ENCODE results near the gene LHX8.
"Not testable (repeated sequence)": the region's sequence is repeated elsewhere in the genome, so short reads cannot be mapped to it uniquely, and the experiment has no call there.

Gene LHX8

GRCh38 chr1:75174031-75174760, 40.0 kb downstream of the LHX8 start:
- no peak overlapping the region for H3K27ac ChIP-seq (replicated peaks)
- DNase-seq (ENCODE audit: low read depth in 1 of 2, low spot score in 1 of 2), result no peak
- no peak overlapping the region for H3K4me3 ChIP-seq (replicated peaks; ENCODE audit: insufficient read depth, low read length)
- no peak for TF ChIP-seq POLR2AphosphoS5 (IDR thresholded peaks at IDR 0.05; ENCODE audit: low read depth)
- TF ChIP-seq GABPA (IDR thresholded peaks at IDR 0.05; ENCODE audit: low read depth), result no peak
- TF ChIP-seq SPI1 (IDR thresholded peaks at IDR 0.05; ENCODE audit: borderline replicate concordance, low read depth), result no peak
- TF ChIP-seq, protein P1, sequence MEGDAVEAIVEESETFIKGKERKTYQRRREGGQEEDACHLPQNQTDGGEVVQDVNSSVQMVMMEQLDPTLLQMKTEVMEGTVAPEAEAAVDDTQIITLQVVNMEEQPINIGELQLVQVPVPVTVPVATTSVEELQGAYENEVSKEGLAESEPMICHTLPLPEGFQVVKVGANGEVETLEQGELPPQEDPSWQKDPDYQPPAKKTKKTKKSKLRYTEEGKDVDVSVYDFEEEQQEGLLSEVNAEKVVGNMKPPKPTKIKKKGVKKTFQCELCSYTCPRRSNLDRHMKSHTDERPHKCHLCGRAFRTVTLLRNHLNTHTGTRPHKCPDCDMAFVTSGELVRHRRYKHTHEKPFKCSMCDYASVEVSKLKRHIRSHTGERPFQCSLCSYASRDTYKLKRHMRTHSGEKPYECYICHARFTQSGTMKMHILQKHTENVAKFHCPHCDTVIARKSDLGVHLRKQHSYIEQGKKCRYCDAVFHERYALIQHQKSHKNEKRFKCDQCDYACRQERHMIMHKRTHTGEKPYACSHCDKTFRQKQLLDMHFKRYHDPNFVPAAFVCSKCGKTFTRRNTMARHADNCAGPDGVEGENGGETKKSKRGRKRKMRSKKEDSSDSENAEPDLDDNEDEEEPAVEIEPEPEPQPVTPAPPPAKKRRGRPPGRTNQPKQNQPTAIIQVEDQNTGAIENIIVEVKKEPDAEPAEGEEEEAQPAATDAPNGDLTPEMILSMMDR (IDR thresholded peaks at IDR 0.05; ENCODE audit: insufficient read depth, low read length), result no peak
- TF ChIP-seq, protein P2, sequence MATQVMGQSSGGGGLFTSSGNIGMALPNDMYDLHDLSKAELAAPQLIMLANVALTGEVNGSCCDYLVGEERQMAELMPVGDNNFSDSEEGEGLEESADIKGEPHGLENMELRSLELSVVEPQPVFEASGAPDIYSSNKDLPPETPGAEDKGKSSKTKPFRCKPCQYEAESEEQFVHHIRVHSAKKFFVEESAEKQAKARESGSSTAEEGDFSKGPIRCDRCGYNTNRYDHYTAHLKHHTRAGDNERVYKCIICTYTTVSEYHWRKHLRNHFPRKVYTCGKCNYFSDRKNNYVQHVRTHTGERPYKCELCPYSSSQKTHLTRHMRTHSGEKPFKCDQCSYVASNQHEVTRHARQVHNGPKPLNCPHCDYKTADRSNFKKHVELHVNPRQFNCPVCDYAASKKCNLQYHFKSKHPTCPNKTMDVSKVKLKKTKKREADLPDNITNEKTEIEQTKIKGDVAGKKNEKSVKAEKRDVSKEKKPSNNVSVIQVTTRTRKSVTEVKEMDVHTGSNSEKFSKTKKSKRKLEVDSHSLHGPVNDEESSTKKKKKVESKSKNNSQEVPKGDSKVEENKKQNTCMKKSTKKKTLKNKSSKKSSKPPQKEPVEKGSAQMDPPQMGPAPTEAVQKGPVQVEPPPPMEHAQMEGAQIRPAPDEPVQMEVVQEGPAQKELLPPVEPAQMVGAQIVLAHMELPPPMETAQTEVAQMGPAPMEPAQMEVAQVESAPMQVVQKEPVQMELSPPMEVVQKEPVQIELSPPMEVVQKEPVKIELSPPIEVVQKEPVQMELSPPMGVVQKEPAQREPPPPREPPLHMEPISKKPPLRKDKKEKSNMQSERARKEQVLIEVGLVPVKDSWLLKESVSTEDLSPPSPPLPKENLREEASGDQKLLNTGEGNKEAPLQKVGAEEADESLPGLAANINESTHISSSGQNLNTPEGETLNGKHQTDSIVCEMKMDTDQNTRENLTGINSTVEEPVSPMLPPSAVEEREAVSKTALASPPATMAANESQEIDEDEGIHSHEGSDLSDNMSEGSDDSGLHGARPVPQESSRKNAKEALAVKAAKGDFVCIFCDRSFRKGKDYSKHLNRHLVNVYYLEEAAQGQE (IDR thresholded peaks at IDR 0.05; ENCODE audit: insufficient replicate concordance, low read depth), result no peak
- no peaks in the 10 kb centered on the region for H3K27me3 ChIP-seq (ENCODE audit: insufficient read depth, poor library complexity, severe bottlenecking)

DNA sequence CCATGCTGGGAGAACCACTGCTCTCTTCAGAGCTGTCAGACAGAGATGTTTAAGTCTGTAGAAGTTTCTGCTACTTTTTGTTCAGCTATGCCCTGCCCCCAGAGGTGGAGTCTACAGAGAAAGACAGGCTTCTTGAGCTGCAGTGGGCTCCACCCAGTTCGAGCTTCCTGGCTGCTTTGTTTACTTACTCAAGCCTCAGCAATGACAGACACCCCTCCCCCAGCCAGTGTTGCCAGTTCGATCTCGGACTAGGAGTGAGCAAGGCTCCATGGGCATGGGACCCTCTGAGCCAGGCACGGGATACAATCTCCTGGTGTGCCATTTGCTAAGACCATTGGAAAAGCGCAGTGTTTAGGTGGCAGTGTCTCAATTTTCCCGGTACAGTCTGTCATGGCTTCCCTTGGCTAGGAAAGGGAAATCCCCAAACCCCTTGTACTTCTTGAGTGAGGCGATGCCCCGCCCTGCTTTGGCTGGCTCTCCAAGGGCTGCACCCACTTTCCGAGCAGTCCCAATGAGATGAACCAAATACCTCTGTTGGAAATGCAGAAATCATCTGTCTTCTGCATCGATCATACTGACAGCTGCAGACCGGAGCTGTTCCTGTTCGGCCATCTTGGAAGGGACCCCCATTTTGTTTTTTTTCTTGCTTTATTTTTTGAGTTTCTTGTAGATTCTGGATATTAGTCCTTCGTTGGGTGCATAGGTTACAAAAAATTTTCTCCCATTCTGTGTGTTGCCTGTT, 47.2 kb downstream of the LHX8 start:
- H3K27me3 ChIP-seq (ENCODE audit: insufficient read depth, poor library complexity, severe bottlenecking); DNase-seq (ENCODE audit: low read depth in 1 of 2, low spot score in 1 of 2); H3K4me3 ChIP-seq (replicated peaks; ENCODE audit: insufficient read depth, low read length); H3K27ac ChIP-seq (replicated peaks): not testable (repeated sequence)

- DNase-seq (ENCODE audit: low read depth in 1 of 2, low spot score in 1 of 2), result no peak
Observed at GRCh38 chr1:75188892-75189291, 54.7 kb downstream of the LHX8 start.

DNA sequence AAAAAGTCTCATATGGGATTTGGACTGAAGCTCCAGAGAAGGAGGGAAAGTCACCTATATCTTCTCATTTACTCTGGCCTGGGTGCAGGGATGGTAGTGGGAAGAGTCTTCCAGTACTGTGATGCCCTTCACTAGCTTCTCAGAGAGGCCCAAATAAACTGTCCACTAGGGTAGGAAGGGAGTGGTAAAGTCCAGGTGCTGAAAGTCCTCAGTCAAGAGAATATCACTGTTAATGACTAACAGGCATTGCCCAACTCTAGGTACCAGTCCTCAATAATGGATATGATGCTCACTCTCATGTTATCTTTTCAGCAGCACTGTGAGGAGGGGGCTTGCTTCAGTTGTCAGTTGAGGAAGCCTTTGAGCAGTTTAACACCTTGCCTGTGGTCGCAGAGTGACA, 64.0 kb downstream of the LHX8 start:
- DNase-seq (ENCODE audit: low read depth in 1 of 2, low spot score in 1 of 2), result no peak
- H3K27ac ChIP-seq (replicated peaks), result no peak overlapping the region
- no peaks in the 10 kb centered on the region for H3K27me3 ChIP-seq (ENCODE audit: insufficient read depth, poor library complexity, severe bottlenecking)
- H3K4me3 ChIP-seq (replicated peaks; ENCODE audit: insufficient read depth, low read length), result no peak overlapping the region
- TF ChIP-seq SPI1 (IDR thresholded peaks at IDR 0.05; ENCODE audit: borderline replicate concordance, low read depth) (no peak), GABPA (IDR thresholded peaks at IDR 0.05; ENCODE audit: low read depth) (no peak), POLR2AphosphoS5 (IDR thresholded peaks at IDR 0.05; ENCODE audit: low read depth) (no peak)
- TF ChIP-seq, protein P2 (IDR thresholded peaks at IDR 0.05; ENCODE audit: insufficient replicate concordance, low read depth), result no peak
- TF ChIP-seq, protein P1 (IDR thresholded peaks at IDR 0.05; ENCODE audit: insufficient read depth, low read length), result no peak

More at GRCh38 chr1:75188892-75189291, 54.7 kb downstream of the LHX8 start:
- Histone ChIP-seq H3K4me3 (replicated peaks; ENCODE audit: insufficient read depth, low read length) (no peak overlapping the region), H3K27ac (replicated peaks) (no peak overlapping the region), H3K27me3 (ENCODE audit: insufficient read depth, poor library complexity, severe bottlenecking) (no peaks in the 10 kb centered on the region)
- TF ChIP-seq, protein P1 (IDR thresholded peaks at IDR 0.05; ENCODE audit: insufficient read depth, low read length), result no peak
- TF ChIP-seq GABPA (IDR thresholded peaks at IDR 0.05; ENCODE audit: low read depth), result no peak
- TF ChIP-seq SPI1 (IDR thresholded peaks at IDR 0.05; ENCODE audit: borderline replicate concordance, low read depth), result no peak
- no peak for TF ChIP-seq POLR2AphosphoS5 (IDR thresholded peaks at IDR 0.05; ENCODE audit: low read depth)

Measured in HL-60 (cell line).